GM10266 (cell line): ENCODE data around the gene FGF7.
"Not testable (repeated sequence)": the region's sequence is repeated elsewhere in the genome, so short reads cannot be mapped to it uniquely, and the experiment has no call there.

ENCODE experiments used
- DNase-seq: peaks from one replicate; pipeline ENCODE4 v3.0.0; 2012; ENCODE audit errors: extremely low spot score
- CTCF ChIP-seq: IDR thresholded peaks from 2 replicates; pipeline ENCODE4 v1.5.1; 2012; ENCODE audit warnings: mild to moderate bottlenecking, low read depth; ENCODE audit not compliant: control insufficient read depth, insufficient read depth; ENCODE audit errors: missing control alignments

The FGF7 gene

GRCh38 chr15:49423021-49423420, at the start of gene FGF7:
FGF7 (plus strand) TSS chr15:49423242; CDS start chr15:49424298, 1,056 bp downstream.
- TF ChIP-seq CTCF: no peak
- DNase-seq: no peak

GRCh38 chr15:49379996-49380395, 43.0 kb upstream of the FGF7 start:
- no peak for DNase-seq
- no peak for TF ChIP-seq CTCF

- no peak for DNase-seq
- no peak for TF ChIP-seq CTCF
Measured at GRCh38 chr15:49380912-49381311, 42.1 kb upstream of the FGF7 start.

GRCh38 chr15:49382394-49382793, 40.6 kb upstream of the FGF7 start:
- DNase-seq: no peak
- no peak for TF ChIP-seq CTCF

- no peak for DNase-seq
- TF ChIP-seq CTCF: no peak
Measured at GRCh38 chr15:49383266-49383665, 39.8 kb upstream of the FGF7 start.

- no peak for DNase-seq
- no peak for TF ChIP-seq CTCF
Measured at GRCh38 chr15:49387471-49387870, 35.6 kb upstream of the FGF7 start.

GRCh38 chr15:49402515-49403296, 20.3 kb upstream of the FGF7 start:
- not testable (repeated sequence) for DNase-seq
